Left ventricle myocardium superior (tissue), 1 donor: ENCODE results near the gene NUP205. TPM values are rescaled to one million over a fixed set of nuclear protein-coding genes. Genes with fewer than 3 reads are reported as not detected.

Experiments used
- ATAC-seq: fragments of 200-7000 bp; cut with Tn5 transposase; one replicate; pipeline ENCODE4 v1.9.1; 2020; ENCODE audit warnings: mild to moderate bottlenecking, moderate library complexity
- DNase-seq: peaks from one replicate; pipeline ENCODE4 v3.0.0-alpha.2; 2020
- intact Hi-C: fragments of 100-400 bp; cut with micrococcal nuclease; formaldehyde crosslinking; loops from one replicate; pipeline ENCODE4 v1.11.0; 2022
- total RNA-seq: library from RNA; stranded (reverse); fragmentation: NEBNext Ultra II Directional; extraction: Animal tissue kit (Norgen Biotek cat#: 25700); gene quantifications from one replicate; pipeline ENCODE4 v1.2.1, GENCODE V29; 2021
- donor health status: DM: no; HTN: yes; CAD: no; lungs with severe emphysema.

Gene NUP205
- total RNA-seq, 1 donor from 2014 or later = 16.0 TPM

DNA sequence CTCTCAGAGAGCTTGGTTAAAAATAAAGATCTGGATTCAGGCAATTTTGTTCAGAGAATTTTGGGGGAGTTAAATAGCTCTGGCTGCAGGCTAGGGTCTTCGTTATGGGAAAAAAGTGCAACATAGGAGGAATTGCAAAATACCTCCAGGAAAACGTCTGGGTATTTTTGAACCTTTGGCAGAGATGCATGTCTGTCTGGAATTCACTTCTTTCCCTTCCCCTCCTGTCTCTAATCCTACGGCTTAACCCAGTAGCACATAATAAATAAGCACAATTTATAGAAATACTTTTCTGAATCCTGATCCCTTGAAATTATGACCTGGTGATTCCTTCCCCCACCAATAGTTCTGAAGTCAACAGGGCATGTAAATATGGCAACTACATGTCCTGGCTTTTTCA lies 19.3 kb upstream of the NUP205 start:
- DNase-seq (no peak), ATAC-seq (no peak)
- intact Hi-C loops = no loop called here

DNA sequence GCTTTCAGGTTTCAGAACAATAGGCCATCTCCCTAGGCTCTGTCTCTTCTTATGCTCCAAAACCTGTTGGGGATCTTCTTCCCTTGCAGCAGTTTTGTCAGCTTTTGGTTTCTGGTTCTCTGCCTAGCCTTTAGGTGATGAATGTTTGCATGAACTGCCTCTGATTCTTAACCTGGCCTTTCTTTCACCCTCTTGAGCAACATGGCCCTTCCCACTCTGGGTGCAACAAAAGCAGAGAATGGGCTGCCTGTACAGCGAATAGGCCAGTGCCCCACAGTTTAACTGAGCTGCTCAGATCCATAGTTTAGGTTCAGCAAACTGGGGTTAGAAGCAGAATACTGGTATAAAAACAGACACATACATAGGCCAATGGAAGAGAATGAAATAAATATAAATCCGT lies 18.1 kb upstream of the NUP205 start:
- no peak for DNase-seq
- intact Hi-C loops = no loop called here
- ATAC-seq = no peak

DNA sequence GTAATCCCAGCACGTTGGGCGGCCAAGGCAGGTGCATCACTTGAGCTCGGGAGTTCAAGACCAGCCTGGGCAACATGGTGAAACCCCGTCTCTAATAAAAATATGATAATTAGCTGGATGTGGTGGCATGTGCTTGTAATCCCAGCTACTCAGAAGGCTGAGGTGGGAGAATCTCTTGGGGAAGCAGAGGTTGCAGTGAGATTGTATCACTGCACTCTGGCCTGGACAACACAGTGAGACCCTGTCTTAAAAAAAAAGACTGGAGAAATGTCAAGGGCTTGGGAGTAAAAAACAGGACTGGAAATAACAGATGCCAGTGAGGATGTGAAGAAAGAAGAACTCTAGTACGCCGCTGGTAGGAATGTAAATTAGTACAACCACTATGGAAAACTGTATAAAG lies 16.7 kb upstream of the NUP205 start:
- intact Hi-C loops = no loop called here
- no peak for DNase-seq
- no peak for ATAC-seq

DNA sequence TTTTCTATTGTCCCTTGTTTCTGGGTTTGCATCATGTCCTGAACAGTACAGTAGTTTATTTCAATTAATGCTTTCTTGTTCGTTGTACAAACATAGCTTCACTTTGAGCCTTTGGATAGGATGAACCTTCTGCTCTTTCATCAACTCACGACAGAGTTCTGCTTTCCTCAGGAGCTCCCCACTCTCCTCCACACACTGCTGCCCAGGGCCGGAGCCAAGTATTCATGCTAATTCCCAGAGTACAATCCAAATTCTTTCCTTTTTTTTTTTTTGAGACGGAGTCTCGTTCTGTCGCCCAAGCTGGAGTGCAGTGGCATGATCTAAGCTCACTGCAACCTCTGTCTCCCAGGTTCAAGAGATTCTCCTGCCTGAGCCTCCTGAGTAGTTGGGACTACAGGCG lies 7.5 kb upstream of the NUP205 start:
- no peak for ATAC-seq
- DNase-seq = no peak
- intact Hi-C loops = no loop called here

DNA sequence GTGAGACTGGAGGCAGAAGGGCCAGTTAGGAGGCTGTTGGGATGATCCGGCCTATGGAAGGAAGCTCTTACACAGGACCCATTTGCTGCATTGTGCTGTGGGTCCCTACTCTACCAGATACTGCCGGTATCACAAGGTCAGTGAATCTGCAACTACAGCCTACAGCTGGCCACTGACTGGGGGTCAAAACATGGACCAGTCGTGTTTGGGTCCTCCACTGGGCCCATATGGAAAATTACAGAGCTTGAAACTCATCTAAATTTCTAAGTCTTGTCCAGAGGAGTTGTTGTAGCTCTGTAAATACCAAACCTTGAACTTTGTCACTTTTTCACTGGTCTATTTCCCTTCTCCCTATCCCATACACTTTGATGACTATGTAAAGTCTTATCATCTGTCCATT lies 5.6 kb upstream of the NUP205 start:
- no peak for DNase-seq
- intact Hi-C loops = no loop called here
- no peak for ATAC-seq

DNA sequence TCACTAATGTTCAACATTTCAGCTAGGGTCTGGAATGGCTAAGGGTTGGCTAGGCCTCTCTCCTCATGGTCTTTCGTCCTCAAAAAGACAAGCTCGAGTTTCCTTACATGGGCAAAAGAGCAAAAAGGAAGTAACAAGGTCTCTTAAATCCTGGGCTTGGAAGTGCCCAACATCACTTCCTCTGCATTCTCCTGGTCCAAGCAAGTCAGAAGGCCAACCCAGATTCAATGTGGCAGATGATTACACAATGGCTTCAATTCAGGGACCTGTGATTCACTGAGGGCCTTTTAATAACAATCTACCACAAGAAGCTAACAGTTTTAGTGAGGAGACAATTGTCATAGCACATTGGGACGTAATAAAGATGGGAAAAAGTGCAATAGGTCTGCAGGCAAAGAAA lies 4.4 kb upstream of the NUP205 start:
- ATAC-seq (no peak), DNase-seq (no peak)
- intact Hi-C loops = no loop called here

DNA sequence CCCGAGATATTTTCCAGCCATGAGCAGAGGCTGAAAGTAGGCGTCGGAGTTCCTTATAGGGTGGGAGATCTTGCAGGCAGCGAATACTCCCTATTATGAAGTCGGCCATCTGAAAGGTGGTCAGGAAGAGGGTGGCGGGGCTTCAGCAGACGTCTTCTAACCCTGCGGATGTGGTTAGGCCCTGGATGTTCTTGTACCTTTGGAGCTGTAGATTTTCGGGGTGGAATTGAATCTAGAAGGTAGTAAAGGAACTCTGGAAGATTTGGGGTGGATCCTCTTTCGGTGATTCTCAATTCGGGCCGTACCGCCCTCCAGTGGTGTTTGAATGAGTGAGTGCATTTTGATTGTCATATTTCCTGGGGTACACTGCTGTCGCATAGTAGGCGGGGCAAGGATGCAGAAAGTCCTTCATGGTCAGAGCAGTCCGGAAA lies 635 bp downstream of the NUP205 start:
- ATAC-seq (peak; percentile 78), DNase-seq (peak; percentile 48)
- intact Hi-C loops = loop anchor here (2.0 kb wide), 1 partner anchor 278 kb away; no protein-coding TSS in a partner anchor

DNA sequence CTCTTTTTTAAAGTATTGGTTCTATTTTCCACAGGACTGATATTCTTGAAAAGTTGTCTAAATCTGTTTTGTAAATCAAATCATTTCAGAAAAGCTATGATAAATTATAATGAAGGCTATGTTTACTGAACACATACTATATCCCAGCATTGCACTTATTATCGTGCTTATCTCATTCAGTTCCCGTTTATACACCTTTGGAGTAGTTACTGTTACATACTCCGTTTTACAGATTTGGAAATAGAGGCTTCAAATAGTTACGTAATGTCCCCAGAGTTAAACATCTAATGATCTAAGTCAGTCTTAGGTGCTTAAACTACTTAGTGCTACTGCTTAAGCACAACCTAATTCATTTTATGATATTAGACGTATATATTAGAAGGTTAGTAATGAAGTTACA lies 1.2 kb downstream of the NUP205 start:
- no peak for ATAC-seq
- intact Hi-C loops = loop anchor here (2.0 kb wide), 1 partner anchor 278 kb away; no protein-coding TSS in a partner anchor
- DNase-seq = no peak

DNA sequence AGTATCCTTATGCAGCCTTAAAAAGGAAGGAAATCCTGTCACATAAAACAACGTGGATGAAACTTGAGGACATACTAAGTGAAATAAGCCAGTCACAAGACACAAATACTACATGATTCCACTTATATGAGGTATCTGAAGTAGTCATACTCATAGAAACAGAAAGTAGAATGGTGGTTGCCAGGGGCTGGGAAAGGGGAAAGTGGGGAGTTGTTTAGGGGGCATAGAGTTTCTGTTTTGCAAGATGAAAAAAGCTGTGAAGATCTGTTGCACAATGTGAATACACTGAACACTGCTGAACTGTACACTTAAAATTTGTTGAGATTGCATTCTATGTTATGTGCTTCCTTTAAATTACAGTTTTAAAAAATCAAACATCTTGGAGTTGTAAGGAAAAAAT lies 2.9 kb downstream of the NUP205 start:
- DNase-seq (no peak), ATAC-seq (no peak)
- intact Hi-C loops = no loop called here

DNA sequence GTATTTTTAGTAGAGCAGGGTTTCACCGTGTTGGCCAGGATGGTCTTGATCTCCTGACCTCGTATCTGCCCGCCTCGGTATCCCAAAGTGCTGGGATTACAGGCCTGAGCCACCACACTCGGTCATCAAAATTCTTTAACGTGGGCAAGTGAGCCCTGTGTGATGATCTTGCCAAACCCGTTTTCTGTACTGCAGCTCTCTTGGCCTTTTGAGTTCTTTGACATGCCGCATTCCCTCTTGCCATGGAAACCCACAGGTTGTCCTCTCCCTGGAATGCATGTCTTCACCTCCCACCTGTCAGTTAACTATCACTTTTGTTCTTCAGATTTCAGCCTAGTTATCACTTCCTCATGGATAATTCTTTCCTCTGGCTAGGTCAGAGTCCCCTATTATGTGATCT lies 5.0 kb downstream of the NUP205 start:
- ATAC-seq (no peak), DNase-seq (no peak)
- intact Hi-C loops = no loop called here

DNA sequence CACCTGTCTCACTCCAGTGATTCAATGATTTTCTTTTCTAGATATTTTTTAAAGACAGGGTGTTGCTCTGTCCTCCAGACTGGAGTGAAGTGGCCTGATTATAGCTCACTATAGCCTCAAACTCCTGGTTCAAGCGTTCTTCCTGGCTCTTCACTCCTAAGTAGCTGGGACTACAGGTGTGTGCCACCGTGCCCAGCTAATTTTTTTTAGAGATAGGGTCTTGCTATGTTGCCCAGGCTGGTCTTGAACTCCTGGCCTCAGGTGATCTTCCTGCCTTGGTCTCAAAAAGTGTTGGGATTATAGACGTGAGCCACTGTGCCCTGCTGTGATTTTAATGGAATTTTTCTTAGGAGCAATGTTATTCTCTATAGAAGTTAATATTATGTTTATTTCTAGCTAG lies 14.1 kb downstream of the NUP205 start:
- intact Hi-C loops = no loop called here
- ATAC-seq (no peak), DNase-seq (no peak)

DNA sequence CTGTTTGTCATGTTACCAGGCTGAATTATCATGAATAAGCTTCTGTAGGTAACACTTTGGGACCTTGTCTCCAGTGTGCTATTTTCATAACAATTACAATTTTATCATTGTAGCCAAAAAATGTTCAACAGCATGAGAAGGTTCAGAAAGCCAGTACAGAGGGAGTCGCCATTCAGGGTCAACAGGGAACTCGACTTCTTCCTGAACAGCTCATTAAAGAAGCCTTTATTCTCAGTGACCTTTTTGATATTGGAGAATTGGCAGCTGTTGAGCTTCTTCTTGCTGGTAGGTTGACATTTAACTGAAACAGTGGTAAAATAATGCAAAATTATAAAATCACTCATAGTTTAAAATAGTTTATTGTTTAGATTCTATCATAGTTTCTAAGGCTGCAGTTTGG lies 15.8 kb downstream of the NUP205 start:
- ATAC-seq = no peak
- no peak for DNase-seq
- intact Hi-C loops = no loop called here

DNA sequence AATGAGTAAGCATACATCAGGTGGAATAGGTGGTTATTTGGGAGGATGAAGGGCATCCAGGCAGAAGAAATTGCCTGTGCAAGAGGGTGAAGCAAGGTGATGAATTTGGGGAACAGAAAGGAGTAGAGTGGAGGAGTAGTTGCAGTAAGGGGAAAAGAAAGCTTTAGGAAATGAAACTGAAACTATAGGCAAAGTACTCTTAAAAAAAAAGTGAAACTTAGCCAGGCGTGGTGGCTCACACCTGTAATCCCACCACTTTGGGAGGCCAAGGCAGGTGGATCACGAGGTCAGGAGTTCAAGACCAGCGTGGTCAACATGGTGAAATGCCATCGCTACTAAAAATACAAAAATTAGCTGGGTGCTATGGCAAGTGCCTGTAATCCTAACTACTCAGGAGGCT lies 17.6 kb downstream of the NUP205 start:
- intact Hi-C loops = no loop called here
- ATAC-seq = no peak
- DNase-seq = no peak

DNA sequence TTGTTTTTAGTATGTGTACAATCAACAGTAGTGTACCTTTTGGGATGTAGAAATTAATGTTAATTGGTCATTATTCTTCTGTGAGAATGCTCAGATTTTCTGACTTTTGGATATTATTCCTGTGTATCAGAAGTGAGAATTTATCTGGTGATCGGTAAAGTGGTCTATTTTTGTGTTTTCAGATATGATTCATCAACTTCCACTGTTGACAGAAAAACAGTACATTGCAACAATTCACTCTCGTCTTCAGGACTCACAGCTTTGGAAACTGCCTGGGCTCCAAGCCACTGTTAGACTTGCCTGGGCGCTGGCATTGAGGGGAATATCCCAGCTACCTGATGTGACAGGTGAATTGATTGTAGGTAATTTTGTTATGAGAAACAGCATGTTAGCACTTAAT lies 20.9 kb downstream of the NUP205 start:
- intact Hi-C loops = no loop called here
- DNase-seq (no peak), ATAC-seq (no peak)

DNA sequence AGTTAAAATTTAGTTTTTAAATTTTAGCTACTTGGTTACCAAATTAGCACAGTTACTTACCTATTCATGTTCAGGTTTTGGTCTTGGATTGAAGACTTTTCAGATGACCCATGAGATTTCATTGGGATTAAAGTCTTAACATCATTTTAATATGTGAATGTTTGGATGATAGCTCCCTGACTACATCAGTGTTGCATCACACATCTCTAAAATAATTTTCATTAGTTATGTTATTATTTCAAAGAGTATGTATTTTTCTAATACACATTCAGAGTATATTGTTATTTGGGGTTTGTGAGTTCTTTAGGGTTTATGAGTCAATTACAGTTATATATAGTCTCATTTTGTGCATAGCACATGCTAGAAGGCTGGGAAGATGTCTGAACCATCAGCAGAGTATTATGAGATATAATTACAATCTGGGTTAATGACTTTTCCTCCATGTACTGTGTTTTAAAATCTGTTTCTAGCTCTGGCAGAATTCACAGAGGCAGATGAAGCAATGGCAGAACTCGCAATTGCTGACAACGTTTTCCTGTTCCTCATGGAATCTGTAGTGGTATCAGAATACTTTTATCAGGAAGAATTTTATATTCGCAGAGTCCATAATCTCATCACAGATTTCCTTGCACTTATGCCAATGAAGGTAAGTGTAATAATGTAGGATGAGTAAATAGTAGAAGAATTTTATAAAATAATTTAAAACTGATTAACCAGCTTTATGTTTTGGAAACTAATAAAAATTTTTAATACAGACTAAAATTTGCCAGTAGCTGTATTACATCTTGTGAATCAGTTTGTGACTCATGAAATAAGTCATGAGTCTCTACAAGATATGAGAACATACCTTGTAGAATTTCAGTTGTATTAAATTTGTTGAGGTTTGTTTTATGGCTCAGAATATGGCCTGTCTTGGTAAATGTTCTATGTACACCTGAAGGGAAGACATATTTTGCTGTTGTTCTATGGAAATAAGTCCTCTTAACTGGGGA lies 26.9 kb downstream of the NUP205 start:
- intact Hi-C loops = no loop called here
- DNase-seq (no peak), ATAC-seq (no peak)

DNA sequence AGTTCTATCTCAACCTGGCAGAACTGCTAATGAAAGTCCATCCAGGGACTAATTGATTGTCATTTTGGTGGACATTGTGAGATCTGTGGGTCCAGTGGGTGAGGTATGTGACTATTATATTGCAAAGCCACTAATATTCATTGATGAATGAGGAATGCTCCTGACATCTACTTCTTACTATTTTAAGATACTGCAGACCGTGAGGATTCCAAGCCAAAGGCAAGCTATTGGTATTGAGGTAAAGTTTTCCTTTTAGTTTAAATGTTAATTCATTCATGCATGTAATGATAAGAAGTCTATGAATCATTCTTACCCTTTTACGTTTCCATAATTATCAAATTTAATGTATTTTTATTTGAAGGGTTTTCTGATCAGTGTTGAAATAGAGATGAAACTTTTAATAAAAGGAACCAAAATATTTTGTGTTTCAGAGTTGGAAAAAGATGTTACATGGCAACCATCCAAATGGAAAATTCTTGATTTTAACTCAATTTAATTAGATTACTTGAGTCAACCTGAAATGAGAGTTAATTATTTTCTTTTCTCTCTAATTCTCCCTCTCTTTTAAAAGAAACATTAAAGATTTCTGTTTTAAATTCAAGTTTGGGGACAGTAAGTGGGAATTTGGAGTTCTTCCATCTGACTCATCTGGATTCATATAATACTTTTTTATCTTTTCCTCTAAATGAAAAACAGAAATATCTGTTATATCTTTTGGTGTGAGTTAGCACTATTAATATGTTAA lies 39.6 kb downstream of the NUP205 start:
- intact Hi-C loops = no loop called here
- ATAC-seq (no peak), DNase-seq (no peak)

DNA sequence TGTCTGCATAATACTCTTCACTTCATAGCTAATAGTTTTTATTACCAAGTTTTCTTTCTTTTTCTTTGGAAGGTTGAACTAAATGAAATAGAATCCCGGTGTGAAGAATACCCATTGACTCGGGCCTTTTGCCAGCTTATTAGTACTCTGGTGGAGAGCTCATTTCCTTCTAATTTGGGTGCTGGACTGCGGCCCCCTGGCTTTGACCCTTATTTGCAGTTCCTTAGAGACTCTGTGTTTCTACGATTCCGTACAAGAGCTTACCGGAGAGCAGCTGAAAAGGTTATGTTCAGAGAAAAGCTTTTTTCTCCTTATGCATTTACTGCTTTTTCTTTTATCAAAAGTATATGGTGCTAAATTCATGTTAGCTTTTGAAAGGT lies 40.2 kb downstream of the NUP205 start:
- ATAC-seq (no peak), DNase-seq (no peak)
- intact Hi-C loops = no loop called here

DNA sequence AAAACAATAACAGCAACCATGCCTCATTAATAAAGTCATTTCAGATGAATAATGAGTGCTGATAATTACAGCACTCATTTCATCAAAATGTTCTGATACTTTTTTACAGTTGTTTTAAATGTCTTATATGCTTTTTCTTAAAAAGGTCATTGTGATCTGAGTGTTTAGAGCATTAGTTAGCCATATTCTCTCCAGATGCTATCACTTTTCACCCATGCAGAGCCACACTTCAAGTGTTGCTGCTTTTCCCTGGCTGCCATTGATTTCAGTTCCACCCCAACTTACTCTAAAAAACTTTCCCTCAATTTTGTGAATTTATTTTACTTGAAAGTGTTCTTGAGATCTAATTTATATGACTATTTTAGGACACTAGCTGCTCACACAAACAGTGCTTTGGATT lies 41.8 kb downstream of the NUP205 start:
- DNase-seq (no peak), ATAC-seq (no peak)
- intact Hi-C loops = no loop called here

DNA sequence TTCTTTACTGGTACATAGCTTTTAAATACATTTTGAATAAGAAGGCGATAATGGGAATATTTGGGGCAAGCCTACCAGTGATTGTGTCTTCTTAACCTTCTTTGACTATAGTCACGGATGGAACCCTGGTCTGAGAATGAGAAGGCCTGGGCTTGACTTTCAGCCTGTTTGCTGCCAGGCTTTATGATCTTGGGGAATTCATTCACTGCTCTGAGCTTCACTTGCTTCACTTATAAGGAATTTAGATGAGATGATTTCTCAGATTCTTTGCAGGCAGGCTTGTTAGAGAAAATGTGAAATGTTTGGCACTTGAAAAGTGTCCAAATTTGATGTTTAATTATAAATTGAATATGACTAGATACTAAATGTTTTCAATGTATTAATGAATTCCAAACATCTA lies 42.5 kb downstream of the NUP205 start:
- no peak for DNase-seq
- intact Hi-C loops = no loop called here
- no peak for ATAC-seq

DNA sequence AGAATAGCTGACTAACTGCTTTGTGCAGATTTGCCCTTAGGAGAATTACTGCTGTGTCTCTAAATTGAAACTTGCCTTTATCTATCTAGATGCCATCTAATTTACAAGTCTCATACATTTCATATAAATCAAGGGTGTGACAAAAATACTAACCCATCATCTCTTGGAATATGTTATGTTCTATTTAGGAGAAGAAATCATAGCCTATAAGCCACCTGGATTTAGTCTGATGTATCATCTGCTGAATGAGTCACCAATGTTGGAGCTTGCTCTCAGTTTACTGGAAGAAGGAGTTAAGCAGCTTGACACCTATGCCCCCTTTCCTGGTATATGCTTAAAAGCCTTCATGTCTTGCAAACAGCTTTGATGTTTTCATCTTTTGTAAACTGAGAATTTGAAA lies 43.5 kb downstream of the NUP205 start:
- DNase-seq = no peak
- no peak for ATAC-seq
- intact Hi-C loops = no loop called here

DNA sequence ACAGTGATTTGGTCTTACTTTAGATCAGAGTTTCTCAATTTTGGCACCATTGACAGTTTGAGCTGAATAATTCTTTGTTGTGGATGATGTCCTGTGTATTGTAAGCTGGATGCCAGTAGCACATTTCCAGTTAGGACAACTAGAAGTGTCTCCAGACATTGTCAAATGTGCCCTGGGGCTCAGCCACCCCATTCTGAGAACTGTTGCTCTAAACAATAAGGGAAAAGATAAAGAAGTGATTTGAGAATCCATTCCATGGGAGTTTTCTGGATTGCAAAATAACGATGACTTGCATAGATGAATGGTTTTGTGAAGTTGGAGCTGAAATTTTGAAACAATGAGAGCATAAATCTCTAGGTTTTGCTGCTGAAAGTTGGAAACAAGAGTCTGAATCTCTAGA lies 44.6 kb downstream of the NUP205 start:
- DNase-seq (no peak), ATAC-seq (no peak)
- intact Hi-C loops = no loop called here
